Effector memory CD8-positive, alpha-beta T cell (primary cell): Measurements from ENCODE around the gene LAMA3.

Experiments used
- ATAC-seq: fragments of 150-1000 bp; cut with Tn5 transposase; replicated peaks from 2 replicates; pipeline ENCODE4 v1.10.0; 2021; ENCODE audit warnings: mild to moderate bottlenecking, moderate library complexity
- DNase-seq, 3 experiments: peaks; one replicate each; pipeline ENCODE4 v3.0.0; 2021
- H3K27ac Mint-ChIP-seq, 2 donors: one replicate each; pipeline ENCODE4 v1.8.0; 2022; ENCODE audit warnings: mild to moderate bottlenecking in 2 of 2, mixed read lengths in 2 of 2, moderate library complexity in 2 of 2
- H3K27me3 Mint-ChIP-seq, 2 donors: one replicate each; pipeline ENCODE4 v1.8.0; 2022; ENCODE audit warnings: mixed read lengths in 2 of 2
- H3K36me3 Mint-ChIP-seq: one replicate; pipeline ENCODE4 v1.8.0; 2022; ENCODE audit warnings: mild to moderate bottlenecking, moderate library complexity, mixed read lengths; ENCODE audit not compliant: insufficient read depth
- H3K4me1 Mint-ChIP-seq, 2 donors: one replicate each; pipeline ENCODE4 v1.8.0; 2022; ENCODE audit warnings: low read depth in 2 of 2, mixed read lengths in 2 of 2
- H3K4me3 Mint-ChIP-seq, 2 donors: one replicate each; pipeline ENCODE4 v1.8.0; 2022; ENCODE audit warnings: mild to moderate bottlenecking in 2 of 2, mixed read lengths in 2 of 2, moderate library complexity in 2 of 2
- H3K9me3 Mint-ChIP-seq, 2 donors: one replicate each; pipeline ENCODE4 v1.8.0; 2022; ENCODE audit warnings: mixed read lengths in 2 of 2

Gene LAMA3

DNA sequence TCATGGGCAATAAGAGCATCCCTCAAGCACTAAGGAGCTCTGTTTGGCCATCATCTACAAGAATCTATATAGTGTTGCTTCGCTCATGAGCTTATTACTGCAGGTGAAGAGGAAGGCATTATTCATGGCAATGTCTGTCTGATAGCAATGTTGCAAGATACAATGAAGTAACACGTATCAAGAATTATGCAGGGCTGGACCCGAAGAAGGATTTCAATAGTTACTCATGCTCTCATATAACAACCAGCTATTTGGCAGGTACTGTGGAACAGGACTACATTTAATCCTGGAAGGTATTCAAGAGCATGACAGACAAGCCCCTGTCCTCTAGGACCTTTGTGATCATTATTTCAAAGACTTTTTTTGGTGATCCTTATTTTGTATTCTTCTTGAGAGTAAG is 109.6 kb downstream of the LAMA3 start:
- DNase-seq: no peak
- H3K9me3 Mint-ChIP-seq: no peaks in the 10 kb centered on the region
- no peaks in the 10 kb centered on the region for H3K4me1 Mint-ChIP-seq
- H3K27ac Mint-ChIP-seq: no peak overlapping the region
- H3K27me3 Mint-ChIP-seq: peaks cover 32 to 34% of the 10 kb centered on the region in 2 donors
- no peaks in the 10 kb centered on the region for H3K36me3 Mint-ChIP-seq
- no peak for ATAC-seq
- H3K4me3 Mint-ChIP-seq: no peak overlapping the region

DNA sequence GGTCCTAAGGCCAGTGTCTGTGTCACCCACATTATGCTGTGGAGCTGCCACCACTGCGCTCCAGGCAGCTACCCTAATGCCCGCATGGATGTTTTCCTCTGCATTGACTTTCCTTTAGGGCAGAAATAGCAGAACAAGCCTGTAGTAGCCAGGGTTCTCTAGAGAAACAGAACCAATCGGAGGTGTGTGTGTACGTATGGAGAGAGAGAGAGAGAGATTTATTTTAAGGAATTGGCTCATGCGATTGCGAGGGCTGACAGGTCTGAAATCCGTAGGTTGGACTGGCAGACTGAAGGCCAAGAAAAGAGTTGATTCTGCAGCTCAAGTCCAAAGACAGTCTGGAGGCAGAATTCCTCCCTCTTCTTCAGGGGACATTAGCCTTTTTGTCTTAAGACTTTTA is 110.3 kb downstream of the LAMA3 start:
- H3K9me3 Mint-ChIP-seq: no peaks in the 10 kb centered on the region
- no peaks in the 10 kb centered on the region for H3K4me1 Mint-ChIP-seq
- H3K27me3 Mint-ChIP-seq: peaks cover 32 to 36% of the 10 kb centered on the region in 2 donors
- H3K36me3 Mint-ChIP-seq: no peaks in the 10 kb centered on the region
- ATAC-seq: no peak
- no peak overlapping the region for H3K27ac Mint-ChIP-seq
- H3K4me3 Mint-ChIP-seq: no peak overlapping the region
- no peak for DNase-seq

DNA sequence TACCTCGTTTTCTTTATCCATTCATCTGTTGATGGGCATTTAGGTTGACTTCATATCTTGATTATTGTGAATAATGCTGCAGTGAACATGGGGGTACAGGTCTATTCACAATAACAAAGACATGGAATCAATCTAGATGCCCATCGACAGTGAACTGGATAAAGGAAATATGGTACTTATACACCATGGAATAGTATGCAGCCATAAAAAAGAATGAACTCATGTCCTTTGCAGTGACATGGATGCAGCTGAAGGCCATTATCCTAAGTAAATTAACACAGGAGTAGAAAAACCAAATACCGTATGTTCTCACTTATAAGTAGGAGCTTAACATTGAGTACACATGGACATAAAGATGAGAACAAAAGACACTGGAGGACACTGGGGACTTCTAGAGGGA is 111.6 kb downstream of the LAMA3 start:
- H3K36me3 Mint-ChIP-seq: no peaks in the 10 kb centered on the region
- peaks cover 32 to 38% of the 10 kb centered on the region in 2 donors for H3K27me3 Mint-ChIP-seq
- DNase-seq (no peak), ATAC-seq (no peak)
- no peaks in the 10 kb centered on the region for H3K9me3 Mint-ChIP-seq
- no peak overlapping the region for H3K27ac Mint-ChIP-seq
- no peak overlapping the region for H3K4me3 Mint-ChIP-seq
- H3K4me1 Mint-ChIP-seq: no peaks in the 10 kb centered on the region

DNA sequence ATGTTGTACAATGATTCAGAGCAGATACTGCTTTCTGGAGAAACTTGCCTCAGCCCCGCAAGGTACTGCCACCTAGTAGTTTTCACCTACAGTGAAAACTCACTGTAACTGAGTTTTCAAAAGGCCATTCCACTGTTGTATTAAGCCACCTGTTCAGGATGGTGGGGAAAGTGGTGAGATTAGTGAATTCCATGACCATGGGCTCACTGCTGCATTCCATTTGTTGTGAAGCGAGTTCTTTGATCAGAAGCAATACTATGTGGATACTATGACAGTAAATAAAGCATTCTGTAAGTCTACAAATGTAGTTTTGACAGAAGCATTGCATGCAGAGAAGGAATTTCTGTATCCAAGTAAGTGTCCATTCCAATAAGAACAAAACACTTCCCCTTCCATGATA is 113.6 kb downstream of the LAMA3 start:
- Mint-ChIP-seq H3K36me3 (no peaks in the 10 kb centered on the region), H3K4me3 (no peak overlapping the region), H3K27ac (no peak overlapping the region), H3K4me1 (no peaks in the 10 kb centered on the region), H3K9me3 (no peaks in the 10 kb centered on the region), H3K27me3 (peaks cover 30 to 47% of the 10 kb centered on the region in 2 donors)
- DNase-seq (no peak), ATAC-seq (no peak)

DNA sequence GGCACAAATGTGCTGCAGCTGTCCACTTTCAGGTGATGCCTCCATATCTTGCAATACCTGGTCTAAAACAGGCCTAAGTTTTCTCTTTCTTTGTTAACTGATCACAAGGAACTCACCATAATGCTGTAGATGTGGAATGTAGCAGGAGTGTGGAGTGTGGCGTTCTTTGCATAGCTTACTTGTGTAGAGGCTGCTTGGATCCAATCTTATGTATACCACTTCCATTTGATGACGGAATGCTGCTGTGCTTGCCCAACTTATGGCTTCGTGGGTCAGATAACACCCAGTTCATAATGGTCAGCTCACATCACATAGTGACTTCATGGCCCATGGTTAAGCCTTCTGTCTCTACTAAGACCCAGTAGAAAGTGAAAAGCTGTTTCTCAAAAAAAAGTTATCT is 114.5 kb downstream of the LAMA3 start:
- Mint-ChIP-seq H3K4me3 (no peak overlapping the region), H3K9me3 (no peaks in the 10 kb centered on the region), H3K27ac (no peak overlapping the region), H3K4me1 (no peaks in the 10 kb centered on the region), H3K27me3 (peaks cover 21 to 39% of the 10 kb centered on the region in 2 donors), H3K36me3 (no peaks in the 10 kb centered on the region)
- ATAC-seq: no peak
- no peak for DNase-seq

DNA sequence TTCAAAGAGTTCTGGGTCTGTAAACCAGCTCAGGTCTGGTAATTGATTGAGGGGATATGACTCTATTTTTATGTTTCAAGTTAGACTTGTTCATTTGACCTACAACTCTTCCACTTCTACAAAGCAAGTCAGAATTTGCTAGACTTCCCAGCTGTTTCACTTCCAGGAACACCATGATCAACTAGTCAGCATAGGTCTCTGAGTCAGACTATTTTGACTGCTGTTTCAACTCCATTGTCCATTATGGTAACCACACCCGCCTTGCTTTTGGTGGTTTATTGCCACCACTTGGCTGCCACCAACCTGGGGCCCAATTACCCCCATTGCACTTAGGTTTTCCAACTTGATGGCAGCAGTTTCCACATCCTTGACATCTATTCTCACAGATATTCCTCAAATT is 116.6 kb downstream of the LAMA3 start:
- ATAC-seq (no peak), DNase-seq (no peak)
- Mint-ChIP-seq H3K27me3 (peaks cover 16 to 32% of the 10 kb centered on the region in 2 donors), H3K4me1 (peaks cover 5% of the 10 kb centered on the region in 2 donors), H3K4me3 (no peak overlapping the region), H3K9me3 (no peaks in the 10 kb centered on the region), H3K27ac (no peak overlapping the region), H3K36me3 (no peaks in the 10 kb centered on the region)

DNA sequence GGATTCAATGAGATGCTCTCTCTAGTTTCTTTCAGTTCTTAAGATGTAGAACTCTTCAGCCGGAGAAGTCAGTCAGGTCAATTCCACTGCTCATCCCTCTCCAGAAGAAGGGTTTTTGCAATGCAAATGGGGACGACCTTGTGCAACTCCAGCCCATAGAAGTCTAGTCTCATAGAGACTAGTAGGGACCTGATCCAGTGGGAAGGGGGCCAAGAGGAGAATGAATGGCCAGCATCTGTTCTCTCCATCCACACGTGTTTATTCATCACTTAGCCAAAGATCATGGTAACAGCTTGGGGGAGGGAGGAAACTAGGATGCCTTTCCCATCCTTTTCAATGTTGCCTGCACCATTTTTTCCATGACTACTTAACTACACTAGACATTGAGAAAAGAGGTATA is 120.2 kb downstream of the LAMA3 start:
- DNase-seq (no peak), ATAC-seq (no peak)
- Mint-ChIP-seq H3K4me1 (peaks cover 12 to 14% of the 10 kb centered on the region in 2 donors), H3K36me3 (no peaks in the 10 kb centered on the region), H3K27ac (no peak overlapping the region), H3K4me3 (no peak overlapping the region), H3K27me3 (peaks cover 4 to 20% of the 10 kb centered on the region in 2 donors), H3K9me3 (no peaks in the 10 kb centered on the region)

DNA sequence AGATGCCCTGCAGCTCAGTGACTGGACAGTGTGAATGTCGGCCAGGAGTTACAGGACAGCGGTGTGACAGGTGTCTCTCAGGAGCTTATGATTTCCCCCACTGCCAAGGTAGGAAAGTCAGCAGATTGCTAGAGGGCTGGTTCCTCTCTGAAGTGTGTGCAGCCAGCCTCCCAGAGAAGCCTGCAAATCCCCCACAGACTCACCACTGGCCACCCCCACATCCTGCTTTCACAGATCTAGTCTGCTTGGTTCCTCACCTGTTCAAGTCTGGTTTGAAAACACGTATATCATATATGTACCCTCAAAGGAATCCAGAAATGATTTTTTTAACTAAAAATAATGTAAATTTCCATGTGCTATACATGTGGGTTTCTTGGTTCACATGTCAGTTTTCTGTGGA is 121.1 kb downstream of the LAMA3 start:
- H3K27me3 Mint-ChIP-seq: peaks cover 4 to 20% of the 10 kb centered on the region in 2 donors
- no peaks in the 10 kb centered on the region for H3K9me3 Mint-ChIP-seq
- ATAC-seq (peak; percentile 98), DNase-seq (peak; percentile 21 to 29 (median 24))
- peak overlapping the region in 1 of 2 donors; percentile 12 for H3K27ac Mint-ChIP-seq
- H3K4me3 Mint-ChIP-seq: no peak overlapping the region
- peaks cover 12 to 14% of the 10 kb centered on the region in 2 donors for H3K4me1 Mint-ChIP-seq
- H3K36me3 Mint-ChIP-seq: no peaks in the 10 kb centered on the region

DNA sequence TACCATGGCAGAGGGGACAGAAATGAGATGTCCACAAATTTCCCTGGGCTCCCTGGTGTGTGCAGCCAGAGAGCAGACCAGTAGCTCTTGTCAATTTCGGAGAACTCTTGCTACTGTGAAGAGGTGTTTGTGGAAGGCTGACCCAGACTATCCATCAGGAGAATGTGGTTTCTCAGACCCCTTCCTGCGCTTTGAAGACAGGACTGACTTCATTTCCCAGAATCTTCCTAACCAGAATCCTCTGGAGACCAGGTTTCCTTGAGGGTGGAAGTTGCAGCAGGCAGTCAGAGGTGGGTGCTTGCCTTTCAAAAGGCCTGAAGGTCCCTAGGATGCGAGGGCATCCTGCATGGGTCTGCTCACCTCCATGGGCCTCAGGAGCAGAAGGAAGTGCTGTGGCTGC is 121.9 kb downstream of the LAMA3 start:
- ATAC-seq: no peak
- peaks cover 4 to 16% of the 10 kb centered on the region in 2 donors for H3K27me3 Mint-ChIP-seq
- H3K4me3 Mint-ChIP-seq: no peak overlapping the region
- H3K36me3 Mint-ChIP-seq: no peaks in the 10 kb centered on the region
- H3K27ac Mint-ChIP-seq: peak overlapping the region in 1 of 2 donors; percentile 55
- no peak for DNase-seq
- H3K9me3 Mint-ChIP-seq: no peaks in the 10 kb centered on the region
- peaks cover 13 to 14% of the 10 kb centered on the region in 2 donors for H3K4me1 Mint-ChIP-seq

DNA sequence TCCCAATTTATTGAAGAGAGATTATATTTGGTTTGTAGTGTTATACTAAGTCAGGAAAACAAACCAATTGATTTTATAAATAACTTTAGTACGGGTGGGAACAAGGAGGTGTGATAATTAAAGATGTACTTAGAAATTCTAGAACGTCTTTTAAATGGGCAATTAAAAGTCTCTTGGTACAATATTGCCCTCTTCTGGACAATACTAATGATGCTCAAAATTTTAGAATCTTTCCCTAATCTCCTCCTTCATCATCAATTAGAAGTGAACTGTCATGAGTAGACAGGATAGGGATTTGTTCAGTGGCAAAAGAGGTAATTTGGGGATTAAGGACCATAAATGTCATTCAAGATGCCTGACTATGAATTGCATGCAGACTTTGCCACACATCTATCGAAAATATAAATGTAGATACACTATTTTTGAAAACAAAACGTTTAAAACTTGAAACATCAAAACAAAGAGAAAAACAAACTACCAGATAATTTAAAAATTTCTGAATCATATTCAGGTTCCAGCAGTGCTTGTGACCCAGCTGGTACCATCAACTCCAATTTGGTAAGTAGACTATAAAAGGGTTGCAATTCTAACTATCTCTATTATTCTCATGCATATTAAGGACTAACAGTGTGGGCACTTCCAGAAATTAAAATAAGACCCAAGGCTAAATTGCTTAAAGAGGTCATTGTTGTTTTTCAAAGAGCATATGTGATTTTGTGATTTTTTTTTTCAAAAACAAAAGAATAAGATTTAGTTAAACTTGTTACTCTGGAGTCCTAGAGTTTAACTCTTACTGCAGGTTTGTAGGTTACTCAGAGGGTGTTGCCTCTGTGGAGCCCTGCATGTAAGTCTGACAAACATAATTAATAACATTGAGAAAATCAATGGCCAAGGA is 123.5 kb downstream of the LAMA3 start:
- Mint-ChIP-seq H3K36me3 (no peaks in the 10 kb centered on the region), H3K9me3 (no peaks in the 10 kb centered on the region), H3K27ac (no peak overlapping the region), H3K4me3 (no peak overlapping the region), H3K4me1 (peaks cover 14% of the 10 kb centered on the region in 2 donors), H3K27me3 (peaks cover 4 to 9% of the 10 kb centered on the region in 2 donors)
- DNase-seq (no peak), ATAC-seq (peak; percentile 35)

DNA sequence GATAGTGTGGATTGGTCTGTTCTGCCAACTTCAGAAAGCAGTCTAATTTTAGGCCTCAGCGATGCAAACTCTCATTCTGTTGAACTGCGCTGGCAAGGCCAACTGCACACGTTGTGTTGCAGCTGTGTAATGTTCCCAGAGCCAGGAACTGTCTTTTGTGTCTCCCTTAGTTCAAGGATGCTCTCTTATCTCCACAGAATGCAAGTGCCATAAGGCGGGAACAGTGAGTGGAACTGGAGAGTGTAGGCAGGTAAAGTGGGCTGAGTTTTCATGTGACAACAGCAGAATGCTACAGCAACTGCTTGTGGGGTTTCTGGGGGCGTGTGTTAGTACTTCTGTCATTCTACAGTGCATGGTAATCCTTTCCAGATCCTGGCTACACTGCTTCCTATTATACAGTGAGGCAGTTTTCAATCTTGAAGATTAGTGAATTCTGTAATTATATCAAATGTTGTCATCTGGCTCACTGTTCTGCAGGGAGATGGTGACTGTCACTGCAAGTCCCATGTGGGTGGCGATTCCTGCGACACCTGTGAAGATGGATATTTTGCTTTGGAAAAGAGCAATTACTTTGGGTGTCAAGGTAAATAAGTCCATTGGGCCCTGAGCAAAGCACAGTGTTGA is 125.8 kb downstream of the LAMA3 start:
- Mint-ChIP-seq H3K9me3 (no peaks in the 10 kb centered on the region), H3K27me3 (peaks cover 4 to 9% of the 10 kb centered on the region in 2 donors), H3K36me3 (no peaks in the 10 kb centered on the region), H3K4me3 (no peak overlapping the region), H3K27ac (no peak overlapping the region), H3K4me1 (peaks cover 12 to 14% of the 10 kb centered on the region in 2 donors)
- DNase-seq (no peak), ATAC-seq (no peak)

DNA sequence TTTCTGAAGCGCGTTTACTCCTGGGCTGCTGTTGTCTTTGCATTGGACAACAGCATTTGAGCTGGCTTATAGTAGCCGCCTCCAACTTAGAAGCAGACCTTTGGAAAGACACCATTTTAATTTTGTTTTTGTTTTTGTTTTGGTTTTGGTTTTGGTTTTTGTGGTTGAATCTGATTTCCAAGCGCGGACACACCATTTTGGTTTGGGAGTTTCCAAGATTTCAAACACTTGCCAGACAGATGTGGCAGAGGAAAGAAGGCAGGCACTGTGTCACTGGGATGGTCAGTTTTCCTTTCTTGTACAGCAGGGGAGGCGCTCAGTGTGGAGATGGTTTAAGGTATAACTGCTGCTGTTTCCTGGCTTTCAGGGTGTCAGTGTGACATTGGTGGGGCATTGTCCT is 126.8 kb downstream of the LAMA3 start:
- Mint-ChIP-seq H3K36me3 (no peaks in the 10 kb centered on the region), H3K9me3 (no peaks in the 10 kb centered on the region), H3K4me1 (peaks cover 8 to 9% of the 10 kb centered on the region in 2 donors), H3K4me3 (no peak overlapping the region), H3K27ac (no peak overlapping the region), H3K27me3 (peaks cover 4 to 12% of the 10 kb centered on the region in 2 donors)
- DNase-seq (no peak), ATAC-seq (no peak)

DNA sequence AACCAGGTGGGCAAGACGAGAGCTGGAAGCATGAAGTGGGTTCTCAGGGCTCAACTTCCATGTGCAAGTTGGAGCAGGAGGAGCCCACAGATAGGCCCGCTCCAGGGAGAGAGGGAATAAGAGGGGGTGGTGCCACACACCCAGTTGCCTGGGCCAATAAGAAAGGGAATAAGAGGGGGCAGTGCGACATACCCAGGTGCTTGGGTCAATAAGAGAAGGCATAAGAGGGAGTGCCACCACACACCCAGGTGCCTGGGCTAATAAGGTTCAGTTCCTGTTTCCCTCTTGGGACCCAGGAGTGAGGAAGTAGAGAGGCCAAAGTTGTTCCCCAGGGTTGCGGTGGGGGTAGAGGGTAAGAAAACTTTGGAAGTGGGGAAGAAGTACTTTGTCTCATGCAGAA is 127.5 kb downstream of the LAMA3 start:
- H3K27ac Mint-ChIP-seq: no peak overlapping the region
- H3K4me1 Mint-ChIP-seq: peaks cover 2 to 5% of the 10 kb centered on the region in 2 donors
- ATAC-seq (no peak), DNase-seq (no peak)
- no peaks in the 10 kb centered on the region for H3K36me3 Mint-ChIP-seq
- peaks cover under 1 to 12% of the 10 kb centered on the region in 2 donors for H3K27me3 Mint-ChIP-seq
- no peak overlapping the region for H3K4me3 Mint-ChIP-seq
- no peaks in the 10 kb centered on the region for H3K9me3 Mint-ChIP-seq

DNA sequence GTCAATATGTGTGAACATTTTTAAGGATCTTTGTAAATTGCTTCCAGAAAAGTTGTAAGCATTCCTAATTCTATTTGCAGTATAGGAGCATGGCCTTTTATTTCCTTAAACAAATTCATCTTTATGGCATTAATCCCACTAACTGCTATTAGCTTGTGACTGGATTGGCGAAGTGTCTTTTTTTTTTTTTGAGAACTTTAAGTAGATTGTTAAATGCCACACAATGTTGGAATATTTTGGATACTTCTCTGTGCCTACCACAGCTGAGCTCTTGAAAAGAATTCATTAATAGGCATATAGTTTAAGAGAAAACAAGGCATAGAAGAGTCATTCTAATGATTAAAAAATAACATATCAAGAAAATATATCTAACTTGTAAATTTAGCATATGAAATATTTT is 129.7 kb downstream of the LAMA3 start:
- no peak for DNase-seq
- peaks cover 0 to 2% of the 10 kb centered on the region in 2 donors for H3K4me1 Mint-ChIP-seq
- no peaks in the 10 kb centered on the region for H3K9me3 Mint-ChIP-seq
- ATAC-seq: no peak
- no peak overlapping the region for H3K4me3 Mint-ChIP-seq
- H3K27ac Mint-ChIP-seq: no peak overlapping the region
- no peaks in the 10 kb centered on the region for H3K36me3 Mint-ChIP-seq
- peaks cover 6 to 12% of the 10 kb centered on the region in 2 donors for H3K27me3 Mint-ChIP-seq
